Measurements from ENCODE around the gene HSD11B1L.
A peak's percentile ranks its signal among the peaks of the same experiment; 100 is the strongest.
"Not testable (repeated sequence)": the region's sequence is repeated elsewhere in the genome, so short reads cannot be mapped to it uniquely, and the experiment has no call there.

HSD11B1L gene

GRCh38 chr19:5698635-5699422 is 18.0 kb downstream of the HSD11B1L start:
- DNase-seq (ENCODE audit: low read depth in 2 of 2): no peak

GRCh38 chr19:5700455-5701092 is 19.7 kb downstream of the HSD11B1L start:
- DNase-seq (ENCODE audit: low read depth in 2 of 2): no peak

GRCh38 chr19:5702053-5702410 is 21.2 kb downstream of the HSD11B1L start:
- not testable (repeated sequence) for DNase-seq (ENCODE audit: low read depth in 2 of 2)

GRCh38 chr19:5703819-5704818 is 23.3 kb downstream of the HSD11B1L start:
- DNase-seq (ENCODE audit: low read depth in 2 of 2): no peak

- DNase-seq (ENCODE audit: low read depth in 2 of 2): no peak
Observed at GRCh38 chr19:5705552-5705951, 24.7 kb downstream of the HSD11B1L start.

GRCh38 chr19:5706876-5707573 is 26.2 kb downstream of the HSD11B1L start:
- no peak for DNase-seq (ENCODE audit: low read depth in 2 of 2)

GRCh38 chr19:5707576-5708575 is 27.0 kb downstream of the HSD11B1L start:
- no peak for DNase-seq (ENCODE audit: low read depth in 2 of 2)

GRCh38 chr19:5711025-5711424 is 30.2 kb downstream of the HSD11B1L start:
- DNase-seq (ENCODE audit: low read depth in 2 of 2): no peak

- DNase-seq (ENCODE audit: low read depth in 2 of 2): no peak
Observed at GRCh38 chr19:5711713-5712161, 30.9 kb downstream of the HSD11B1L start.

GRCh38 chr19:5713228-5713627 is 32.4 kb downstream of the HSD11B1L start:
- no peak for DNase-seq (ENCODE audit: low read depth in 2 of 2)

- no peak for DNase-seq (ENCODE audit: low read depth in 2 of 2)
Observed at GRCh38 chr19:5714816-5715215, 34.0 kb downstream of the HSD11B1L start.

GRCh38 chr19:5717215-5717935 is 36.5 kb downstream of the HSD11B1L start:
- DNase-seq (ENCODE audit: low read depth in 2 of 2): no peak

GRCh38 chr19:5718037-5718578 is 37.3 kb downstream of the HSD11B1L start:
- peak in 1 of 2 donors; percentile 51 for DNase-seq (ENCODE audit: low read depth in 2 of 2)

GRCh38 chr19:5718579-5719273 is 37.9 kb downstream of the HSD11B1L start:
- peak in 1 of 2 donors; percentile 30 for DNase-seq (ENCODE audit: low read depth in 2 of 2)

GRCh38 chr19:5719274-5719960 is 38.6 kb downstream of the HSD11B1L start:
- no peak for DNase-seq (ENCODE audit: low read depth in 2 of 2)

- DNase-seq (ENCODE audit: low read depth in 2 of 2): peak; percentile 95
Observed at GRCh38 chr19:5719961-5720790, 39.3 kb downstream of the HSD11B1L start, which contains the start of the genes CATSPERD and LONP1. TSS of gene CATSPERD (plus strand) at chr19:5720637. CDS start at chr19:5720738, 101 bp downstream. TSS of gene LONP1 (minus strand) at chr19:5720146. CDS start at chr19:5720132, 14 bp downstream.
